GM19193 (cell line): ENCODE results near the gene ATP8A2.

Source experiments
- POLR2A ChIP-seq: IDR thresholded peaks from 4 replicates; pipeline ENCODE4 v1.6.1; 2011; ENCODE audit not compliant: insufficient read depth, insufficient read length; ENCODE audit errors: extremely low read depth

Gene ATP8A2

GRCh38 chr13:25604106-25604505 is 232.3 kb downstream of the ATP8A2 start:
- no peak for TF ChIP-seq POLR2A

GRCh38 chr13:25607096-25607495 is 235.3 kb downstream of the ATP8A2 start:
- no peak for TF ChIP-seq POLR2A

- TF ChIP-seq POLR2A = no peak
Measured at GRCh38 chr13:25608181-25608580, 236.4 kb downstream of the ATP8A2 start.

- TF ChIP-seq POLR2A = no peak
Measured at GRCh38 chr13:25616674-25617073, 244.9 kb downstream of the ATP8A2 start.

GRCh38 chr13:25619897-25620296 is 248.1 kb downstream of the ATP8A2 start:
- no peak for TF ChIP-seq POLR2A

GRCh38 chr13:25625414-25625813 is 253.6 kb downstream of the ATP8A2 start:
- no peak for TF ChIP-seq POLR2A

GRCh38 chr13:25630329-25630900 is 258.6 kb downstream of the ATP8A2 start:
- no peak for TF ChIP-seq POLR2A

- no peak for TF ChIP-seq POLR2A
Measured at GRCh38 chr13:25632166-25632888, 260.6 kb downstream of the ATP8A2 start.

GRCh38 chr13:25633093-25633492 is 261.3 kb downstream of the ATP8A2 start:
- no peak for TF ChIP-seq POLR2A

- TF ChIP-seq POLR2A = no peak
Measured at GRCh38 chr13:25645681-25646080, 273.9 kb downstream of the ATP8A2 start.

- no peak for TF ChIP-seq POLR2A
Measured at GRCh38 chr13:25649001-25649633, 277.3 kb downstream of the ATP8A2 start.

GRCh38 chr13:25652764-25653163 is 281.0 kb downstream of the ATP8A2 start:
- no peak for TF ChIP-seq POLR2A

- no peak for TF ChIP-seq POLR2A
Measured at GRCh38 chr13:25654322-25654721, 282.5 kb downstream of the ATP8A2 start.

GRCh38 chr13:25657157-25657556 is 285.4 kb downstream of the ATP8A2 start:
- TF ChIP-seq POLR2A = no peak

- no peak for TF ChIP-seq POLR2A
Measured at GRCh38 chr13:25659091-25659795, 287.5 kb downstream of the ATP8A2 start.
